Stimulated activated CD8-positive, alpha-beta memory T cell treated with anti-CD3 and anti-CD28 coated beads, Interleukin-7, amount 100 ng/mL, for 1 hour (primary cell): Measurements from ENCODE around the gene MIER1.
A peak's percentile ranks its signal among the peaks of the same experiment; 100 is the strongest.
"Not testable (repeated sequence)": the region's sequence is repeated elsewhere in the genome, so short reads cannot be mapped to it uniquely, and the experiment has no call there.

ENCODE experiments used
- DNase-seq, 2 donors: peaks; one replicate each; pipeline ENCODE4 v3.0.0-alpha.2; 2020; ENCODE audit warnings: low read depth in 2 of 2

MIER1 gene

GRCh38 chr1:66924756-66925557, at the start of gene MIER1, which contains the start of gene DNAI4:
Gene MIER1, plus strand, starts transcription at chr1:66924990. Its CDS starts 39 bp downstream, at chr1:66925029.
Gene DNAI4, minus strand, starts transcription at chr1:66924856. Its CDS starts 25 bp downstream, at chr1:66924831.
- peak; percentile 90 to 93 for DNase-seq

- no peak for DNase-seq
Measured at GRCh38 chr1:66876664-66877063, 48.1 kb upstream of the MIER1 start.

GRCh38 chr1:66889030-66889429, 35.8 kb upstream of the MIER1 start:
- no peak for DNase-seq

GRCh38 chr1:66890621-66891020, 34.2 kb upstream of the MIER1 start:
- DNase-seq: no peak

- no peak for DNase-seq
Measured at GRCh38 chr1:66893712-66894111, 31.1 kb upstream of the MIER1 start.

- DNase-seq: not testable (repeated sequence)
Measured at GRCh38 chr1:66915203-66915602, 9.6 kb upstream of the MIER1 start.

- no peak for DNase-seq
Measured at GRCh38 chr1:66916320-66916719, 8.5 kb upstream of the MIER1 start.

- DNase-seq: no peak
Measured at GRCh38 chr1:66917476-66917875, 7.3 kb upstream of the MIER1 start.

- no peak for DNase-seq
Measured at GRCh38 chr1:66919063-66919462, 5.7 kb upstream of the MIER1 start.

- no peak for DNase-seq
Measured at GRCh38 chr1:66919828-66920227, 5.0 kb upstream of the MIER1 start.

- no peak for DNase-seq
Measured at GRCh38 chr1:66920543-66920942, 4.2 kb upstream of the MIER1 start.

- no peak for DNase-seq
Measured at GRCh38 chr1:66925558-66925910, 744 bp downstream of the MIER1 start.

- no peak for DNase-seq
Measured at GRCh38 chr1:66925944-66926343, 1.2 kb downstream of the MIER1 start.

GRCh38 chr1:66927528-66927927, 2.7 kb downstream of the MIER1 start:
- no peak for DNase-seq

- DNase-seq: no peak
Measured at GRCh38 chr1:66929146-66929688, 4.4 kb downstream of the MIER1 start.

GRCh38 chr1:66929691-66929998, 4.9 kb downstream of the MIER1 start:
- no peak for DNase-seq

GRCh38 chr1:66929999-66930822, 5.4 kb downstream of the MIER1 start:
- peak; percentile 89 to 93 for DNase-seq

GRCh38 chr1:66930823-66931174, 6.0 kb downstream of the MIER1 start:
- DNase-seq: no peak

- DNase-seq: no peak
Measured at GRCh38 chr1:66931590-66931989, 6.8 kb downstream of the MIER1 start.

GRCh38 chr1:66932291-66932690, 7.5 kb downstream of the MIER1 start:
- DNase-seq: no peak

- DNase-seq: no peak
Measured at GRCh38 chr1:66933887-66934700, 9.3 kb downstream of the MIER1 start.
